ENCODE results near the gene CEP55.

The CEP55 gene

GRCh38 chr10:93471110-93471651 lies 25.2 kb upstream of the CEP55 start:
- H3K4me3 ChIP-seq (ENCODE audit: low read depth, low read length), result no peak overlapping the region
- no peak for TF ChIP-seq CTCF (IDR thresholded peaks at IDR 0.05; ENCODE audit: borderline replicate concordance, insufficient read depth, low read depth, low read length)

- no peak for TF ChIP-seq CTCF (IDR thresholded peaks at IDR 0.05; ENCODE audit: borderline replicate concordance, insufficient read depth, low read depth, low read length)
- no peak overlapping the region for H3K4me3 ChIP-seq (ENCODE audit: low read depth, low read length)
Measured at GRCh38 chr10:93473161-93473560, 23.3 kb upstream of the CEP55 start.

- no peak overlapping the region for H3K4me3 ChIP-seq (ENCODE audit: low read depth, low read length)
- no peak for TF ChIP-seq CTCF (IDR thresholded peaks at IDR 0.05; ENCODE audit: borderline replicate concordance, insufficient read depth, low read depth, low read length)
Measured at GRCh38 chr10:93473804-93474472, 22.5 kb upstream of the CEP55 start.

GRCh38 chr10:93475227-93475626 lies 21.2 kb upstream of the CEP55 start:
- no peak overlapping the region for H3K4me3 ChIP-seq (ENCODE audit: low read depth, low read length)
- no peak for TF ChIP-seq CTCF (IDR thresholded peaks at IDR 0.05; ENCODE audit: borderline replicate concordance, insufficient read depth, low read depth, low read length)

- TF ChIP-seq CTCF (IDR thresholded peaks at IDR 0.05; ENCODE audit: borderline replicate concordance, insufficient read depth, low read depth, low read length), result no peak
- no peak overlapping the region for H3K4me3 ChIP-seq (ENCODE audit: low read depth, low read length)
Measured at GRCh38 chr10:93475871-93476270, 20.5 kb upstream of the CEP55 start.

- no peak overlapping the region for H3K4me3 ChIP-seq (ENCODE audit: low read depth, low read length)
- no peak for TF ChIP-seq CTCF (IDR thresholded peaks at IDR 0.05; ENCODE audit: borderline replicate concordance, insufficient read depth, low read depth, low read length)
Measured at GRCh38 chr10:93476756-93477155, 19.7 kb upstream of the CEP55 start.

GRCh38 chr10:93478873-93479272 lies 17.5 kb upstream of the CEP55 start:
- TF ChIP-seq CTCF (IDR thresholded peaks at IDR 0.05; ENCODE audit: borderline replicate concordance, insufficient read depth, low read depth, low read length), result no peak
- no peak overlapping the region for H3K4me3 ChIP-seq (ENCODE audit: low read depth, low read length)

All from GM12875 (cell line).